IPS-20b (cell line): ENCODE data around the gene HIKESHI.
"Not testable (repeated sequence)": the region's sequence is repeated elsewhere in the genome, so short reads cannot be mapped to it uniquely, and the experiment has no call there.

ENCODE experiments used
- H3K27ac ChIP-seq: one replicate; pipeline ENCODE4 v1.5.1; 2013; ENCODE audit warnings: low read length
- H3K27me3 ChIP-seq: 2 replicates; pipeline ENCODE4 v1.6.1; 2013; ENCODE audit warnings: mild to moderate bottlenecking, low read length, inconsistent platforms; ENCODE audit not compliant: insufficient read depth
- H3K36me3 ChIP-seq: 2 replicates; pipeline ENCODE4 v1.6.1; 2013; ENCODE audit warnings: low read depth, mild to moderate bottlenecking, inconsistent platforms, low read length, moderate library complexity; ENCODE audit not compliant: insufficient read depth
- H3K4me1 ChIP-seq: 2 replicates; pipeline ENCODE4 v1.6.1; 2013; ENCODE audit warnings: mild to moderate bottlenecking, control low read depth, inconsistent platforms, low read length, moderate library complexity; ENCODE audit not compliant: insufficient read depth
- H3K4me3 ChIP-seq: 2 replicates; pipeline ENCODE4 v1.5.1; 2013; ENCODE audit warnings: mild to moderate bottlenecking, low read length, inconsistent platforms
- H3K9ac ChIP-seq: 2 replicates; pipeline ENCODE4 v1.6.1; 2013; ENCODE audit warnings: low read depth, mild to moderate bottlenecking, inconsistent platforms, low read length, moderate library complexity
- H3K9me3 ChIP-seq: 2 replicates; pipeline ENCODE4 v1.6.1; 2013; ENCODE audit warnings: mild to moderate bottlenecking, low read depth, low read length, inconsistent platforms; ENCODE audit not compliant: insufficient read depth

HIKESHI gene

GRCh38 chr11:86275493-86276370 lies 26.3 kb upstream of the HIKESHI start:
- no peak overlapping the region for H3K9ac ChIP-seq
- H3K4me3 ChIP-seq, result no peak overlapping the region
- peaks cover 49% of the 10 kb centered on the region for H3K36me3 ChIP-seq
- H3K27ac ChIP-seq, result no peak overlapping the region
- no peaks in the 10 kb centered on the region; the same call in 1 of the 2 replicates for H3K4me1 ChIP-seq
- H3K27me3 ChIP-seq, result no peaks in the 10 kb centered on the region
- H3K9me3 ChIP-seq, result no peaks in the 10 kb centered on the region

DNA sequence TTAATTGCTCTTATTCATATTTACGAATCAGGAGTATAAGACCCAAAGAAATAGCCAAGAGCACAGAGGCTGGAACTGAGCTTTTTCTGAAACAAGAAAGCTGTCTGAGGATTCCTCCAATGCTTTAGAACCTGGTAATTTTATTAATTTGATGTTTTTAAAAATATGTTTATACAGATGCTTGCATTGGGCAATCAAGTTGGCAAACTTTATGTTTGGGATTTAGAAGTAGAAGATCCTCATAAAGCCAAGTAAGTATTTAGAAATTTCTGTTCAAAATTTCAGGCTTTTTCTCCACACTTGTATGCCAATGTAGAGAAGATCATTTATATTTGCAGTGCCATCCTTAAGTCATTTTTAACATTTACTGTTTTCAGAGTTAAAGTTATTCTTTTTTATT lies 24.3 kb upstream of the HIKESHI start:
- no peak overlapping the region for H3K9ac ChIP-seq
- no peaks in the 10 kb centered on the region for H3K27me3 ChIP-seq
- H3K9me3 ChIP-seq, result no peaks in the 10 kb centered on the region
- no peak overlapping the region for H3K27ac ChIP-seq
- H3K4me3 ChIP-seq, result no peak overlapping the region
- H3K4me1 ChIP-seq, result no peaks in the 10 kb centered on the region; the same call in 1 of the 2 replicates
- peaks cover 46% of the 10 kb centered on the region for H3K36me3 ChIP-seq

DNA sequence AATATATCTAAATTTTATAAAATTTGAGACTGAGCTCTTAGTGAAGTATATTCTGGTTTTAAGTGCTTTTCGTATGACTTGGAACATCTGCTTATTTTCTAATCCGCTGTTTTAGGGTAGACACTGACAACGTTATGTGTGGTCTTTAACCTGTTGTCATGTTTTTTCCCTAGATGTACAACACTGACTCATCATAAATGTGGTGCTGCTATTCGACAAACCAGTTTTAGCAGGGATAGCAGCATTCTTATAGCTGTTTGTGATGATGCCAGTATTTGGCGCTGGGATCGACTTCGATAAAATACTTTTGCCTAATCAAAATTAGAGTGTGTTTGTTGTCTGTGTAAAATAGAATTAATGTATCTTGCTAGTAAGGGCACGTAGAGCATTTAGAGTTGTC lies 23.8 kb upstream of the HIKESHI start:
- Histone ChIP-seq H3K9ac (no peak overlapping the region), H3K4me1 (no peaks in the 10 kb centered on the region; the same call in 1 of the 2 replicates), H3K36me3 (peaks cover 46% of the 10 kb centered on the region), H3K4me3 (no peak overlapping the region), H3K27me3 (no peaks in the 10 kb centered on the region), H3K9me3 (no peaks in the 10 kb centered on the region), H3K27ac (no peak overlapping the region)

GRCh38 chr11:86279747-86280146 lies 22.3 kb upstream of the HIKESHI start:
- Histone ChIP-seq H3K9me3 (no peaks in the 10 kb centered on the region), H3K4me1 (no peaks in the 10 kb centered on the region; the same call in 1 of the 2 replicates), H3K4me3 (no peak overlapping the region), H3K27ac (no peak overlapping the region), H3K9ac (no peak overlapping the region), H3K36me3 (peaks cover 42% of the 10 kb centered on the region), H3K27me3 (no peaks in the 10 kb centered on the region)

DNA sequence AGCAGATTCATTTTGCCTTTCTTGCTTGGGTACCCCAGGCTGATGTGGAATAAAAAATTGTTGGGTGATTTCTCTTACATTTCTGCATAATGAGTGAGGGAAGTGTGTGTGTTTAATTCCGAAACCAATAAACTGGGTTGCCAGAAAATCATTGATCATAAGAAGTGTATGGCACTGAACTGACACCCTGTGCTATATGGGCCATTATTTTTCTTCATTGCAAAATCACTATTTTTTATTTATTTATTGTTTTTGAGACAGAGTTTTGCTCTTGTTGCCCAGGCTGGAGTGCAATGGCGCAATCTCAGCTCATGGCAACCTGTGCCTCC lies 14.6 kb upstream of the HIKESHI start:
- H3K9me3 ChIP-seq, result no peaks in the 10 kb centered on the region
- no peak overlapping the region for H3K9ac ChIP-seq
- peaks cover 6% of the 10 kb centered on the region for H3K4me1 ChIP-seq

GRCh38 chr11:86288776-86289507 lies 13.1 kb upstream of the HIKESHI start:
- Histone ChIP-seq H3K9ac (no peak overlapping the region), H3K9me3 (no peaks in the 10 kb centered on the region), H3K27ac (no peak overlapping the region), H3K36me3 (no peaks in the 10 kb centered on the region), H3K4me3 (no peak overlapping the region), H3K27me3 (no peaks in the 10 kb centered on the region), H3K4me1 (peaks cover 6% of the 10 kb centered on the region)

More for the DNA sequence above, 14.6 kb upstream of the HIKESHI start:
- Histone ChIP-seq H3K36me3 (no peaks in the 10 kb centered on the region), H3K27me3 (no peaks in the 10 kb centered on the region), H3K27ac (no peak overlapping the region), H3K4me3 (no peak overlapping the region)

GRCh38 chr11:86289508-86290280 lies 12.3 kb upstream of the HIKESHI start:
- not testable (repeated sequence) for H3K27ac ChIP-seq, H3K27me3 ChIP-seq, H3K9ac ChIP-seq, H3K4me1 ChIP-seq, H3K36me3 ChIP-seq, H3K4me3 ChIP-seq, H3K9me3 ChIP-seq

DNA sequence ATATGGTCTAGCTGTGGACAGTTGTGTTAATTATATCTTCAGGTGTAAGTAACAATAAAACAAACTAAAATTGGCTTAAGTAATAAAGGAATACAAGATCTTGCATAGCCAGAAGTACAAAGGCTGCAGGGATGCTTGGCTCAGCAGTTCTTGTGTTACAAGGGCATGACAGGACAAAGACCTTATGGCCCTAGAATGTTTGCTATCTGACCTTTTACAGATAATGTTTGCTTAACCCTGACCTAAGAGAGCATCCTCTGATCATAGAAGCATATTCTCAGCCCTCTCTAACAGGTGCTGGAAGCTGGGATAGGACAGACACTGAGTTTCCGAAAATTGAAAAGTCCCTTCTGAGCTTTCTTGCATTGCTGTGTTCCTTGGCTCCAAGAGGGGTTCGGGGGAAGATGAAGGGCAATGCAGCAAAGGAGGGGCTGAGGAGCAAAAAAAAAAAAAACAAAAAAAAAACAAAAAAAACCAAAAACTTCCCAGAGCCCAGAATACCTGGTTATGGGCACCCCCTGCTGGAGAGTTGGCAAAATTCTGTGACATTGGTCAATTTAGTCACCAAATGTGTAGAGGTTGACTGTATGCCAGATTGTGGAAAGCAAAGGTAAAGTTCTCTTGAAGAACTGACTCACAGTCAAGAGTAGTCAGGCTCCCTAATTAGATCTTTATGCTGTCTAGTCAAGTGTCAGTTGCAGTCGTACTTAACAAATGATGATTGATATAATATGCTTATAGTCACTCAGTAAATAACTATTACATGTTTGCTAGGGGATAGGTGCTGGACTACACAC lies 10.4 kb upstream of the HIKESHI start:
- no peaks in the 10 kb centered on the region for H3K9me3 ChIP-seq
- no peak overlapping the region for H3K4me3 ChIP-seq
- H3K36me3 ChIP-seq, result no peaks in the 10 kb centered on the region
- H3K27me3 ChIP-seq, result no peaks in the 10 kb centered on the region
- peaks cover 6% of the 10 kb centered on the region for H3K4me1 ChIP-seq
- no peak overlapping the region for H3K9ac ChIP-seq
- H3K27ac ChIP-seq, result no peak overlapping the region

DNA sequence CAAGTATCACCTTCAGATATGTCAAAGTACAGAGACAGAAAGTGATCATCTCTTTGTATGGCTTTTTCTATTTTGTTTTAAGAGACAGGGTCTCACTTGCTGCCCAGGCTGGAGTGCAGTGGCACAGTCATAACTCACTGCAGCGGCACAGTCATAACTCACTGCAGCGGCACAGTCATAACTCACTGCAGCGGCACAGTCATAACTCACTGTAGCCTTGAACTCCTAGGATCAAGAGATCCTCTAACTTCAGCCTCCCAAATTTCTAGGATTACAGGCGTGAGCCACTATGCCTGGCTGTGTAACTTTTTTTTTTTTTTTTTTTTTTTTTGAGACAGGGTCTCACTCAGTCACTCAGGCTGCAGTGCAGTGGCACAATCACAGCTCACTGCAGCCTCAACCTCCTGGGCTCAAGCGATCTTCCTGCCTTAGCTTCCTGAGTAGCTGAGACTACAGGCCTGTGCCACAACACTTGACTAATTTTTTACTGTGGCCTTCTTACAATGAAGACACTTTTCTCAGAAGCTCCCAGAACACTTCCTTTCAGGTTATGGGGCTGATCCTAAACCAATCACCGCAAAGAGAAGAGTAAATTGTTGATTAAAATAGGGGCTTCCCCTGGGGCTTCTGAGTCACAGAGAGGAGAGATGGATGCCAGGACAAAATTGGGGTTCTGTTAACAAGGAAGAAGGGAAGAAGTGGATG lies 9.0 kb upstream of the HIKESHI start:
- no peaks in the 10 kb centered on the region for H3K9me3 ChIP-seq
- H3K27me3 ChIP-seq, result no peaks in the 10 kb centered on the region
- H3K4me1 ChIP-seq, result peaks cover 6% of the 10 kb centered on the region
- no peak overlapping the region for H3K9ac ChIP-seq
- no peak overlapping the region for H3K27ac ChIP-seq
- no peaks in the 10 kb centered on the region for H3K36me3 ChIP-seq
- H3K4me3 ChIP-seq, result no peak overlapping the region

GRCh38 chr11:86294026-86294425 lies 8.0 kb upstream of the HIKESHI start:
- H3K9me3 ChIP-seq, result no peaks in the 10 kb centered on the region
- H3K9ac ChIP-seq, result no peak overlapping the region
- H3K4me1 ChIP-seq, result peaks cover 6% of the 10 kb centered on the region
- H3K4me3 ChIP-seq, result no peak overlapping the region
- no peaks in the 10 kb centered on the region for H3K36me3 ChIP-seq
- no peaks in the 10 kb centered on the region for H3K27me3 ChIP-seq
- no peak overlapping the region for H3K27ac ChIP-seq
